Memory B cell (primary cell): ENCODE data around the gene BCAS1.

Experiments
- ATAC-seq: fragments of 150-1000 bp; cut with Tn5 transposase; 2 replicates; pipeline ENCODE4 v1.10.0; 2021; ENCODE audit warnings: low read depth, mild to moderate bottlenecking, moderate library complexity
- DNase-seq, 2 donors: peaks; one replicate each; pipeline ENCODE4 v3.0.0; 2022; ENCODE audit warnings: low spot score in 2 of 2
- H3K27ac Mint-ChIP-seq: one replicate; pipeline ENCODE4 v1.8.0; 2022; ENCODE audit warnings: mild to moderate bottlenecking, moderate library complexity, mixed read lengths
- H3K27me3 Mint-ChIP-seq: one replicate; pipeline ENCODE4 v1.8.0; 2022; ENCODE audit warnings: mixed read lengths
- H3K36me3 Mint-ChIP-seq: one replicate; pipeline ENCODE4 v1.8.0; 2022; ENCODE audit warnings: mild to moderate bottlenecking, mixed read lengths
- H3K4me1 Mint-ChIP-seq: one replicate; pipeline ENCODE4 v1.8.0; 2022; ENCODE audit warnings: mixed read lengths
- H3K4me3 Mint-ChIP-seq: one replicate; pipeline ENCODE4 v1.8.0; 2022; ENCODE audit warnings: mild to moderate bottlenecking, moderate library complexity, mixed read lengths
- H3K9me3 Mint-ChIP-seq: one replicate; pipeline ENCODE4 v1.8.0; 2022; ENCODE audit warnings: mixed read lengths

BCAS1 gene

GRCh38 chr20:54094268-54094580 is 23.8 kb upstream of the BCAS1 start:
- no peak overlapping the region for H3K27ac Mint-ChIP-seq
- peaks cover 14% of the 10 kb centered on the region for H3K4me1 Mint-ChIP-seq
- H3K36me3 Mint-ChIP-seq = no peaks in the 10 kb centered on the region
- DNase-seq (no peak), ATAC-seq (no peak)
- H3K27me3 Mint-ChIP-seq = peaks cover 3% of the 10 kb centered on the region
- no peak overlapping the region for H3K4me3 Mint-ChIP-seq
- no peaks in the 10 kb centered on the region for H3K9me3 Mint-ChIP-seq

DNA sequence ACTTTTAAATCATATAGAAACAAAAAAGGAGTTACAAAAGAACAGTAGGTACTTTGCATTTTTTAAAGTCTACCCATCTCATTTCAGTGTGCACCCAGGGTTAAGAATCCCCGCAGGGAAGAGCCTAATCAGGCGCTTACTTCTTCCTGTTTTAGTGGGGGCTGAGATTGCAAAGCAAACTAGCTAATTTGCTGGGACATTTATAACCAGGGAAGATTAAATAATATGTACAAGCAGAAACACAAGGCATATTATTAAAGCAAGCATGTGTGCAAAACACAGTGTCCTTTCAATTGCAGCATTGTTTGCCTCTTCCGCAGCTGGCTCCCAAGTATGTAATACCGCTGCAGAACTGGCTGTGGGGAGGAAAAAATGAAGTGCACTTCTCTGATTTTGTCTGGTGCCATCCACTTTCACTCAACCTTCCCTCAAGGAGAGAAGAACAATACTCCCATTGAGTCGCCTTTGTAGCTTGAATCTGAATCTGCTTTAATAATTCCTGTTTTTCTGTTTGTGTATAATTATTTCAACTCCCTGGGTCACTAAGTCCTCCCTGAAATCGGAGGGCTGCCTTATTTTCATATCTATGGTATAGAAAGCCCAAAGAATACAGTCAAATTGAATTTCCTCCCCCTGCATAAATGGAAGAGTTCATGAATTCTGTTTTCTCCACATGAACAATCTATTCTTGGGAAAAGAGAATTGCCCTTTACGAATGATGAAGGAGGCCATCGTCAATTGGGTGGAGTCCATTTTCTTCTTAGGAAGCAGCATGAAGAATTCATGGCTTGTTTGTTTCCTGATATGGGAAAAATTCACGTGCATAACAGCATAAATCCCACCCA is 23.3 kb upstream of the BCAS1 start:
- no peak overlapping the region for H3K27ac Mint-ChIP-seq
- ATAC-seq (no peak), DNase-seq (no peak)
- H3K4me3 Mint-ChIP-seq = no peak overlapping the region
- H3K27me3 Mint-ChIP-seq = peaks cover 3% of the 10 kb centered on the region
- H3K9me3 Mint-ChIP-seq = no peaks in the 10 kb centered on the region
- H3K36me3 Mint-ChIP-seq = no peaks in the 10 kb centered on the region
- peaks cover 14% of the 10 kb centered on the region for H3K4me1 Mint-ChIP-seq

GRCh38 chr20:54092021-54092420 is 21.6 kb upstream of the BCAS1 start:
- H3K36me3 Mint-ChIP-seq = no peaks in the 10 kb centered on the region
- H3K4me3 Mint-ChIP-seq = no peak overlapping the region
- peak overlapping the region; percentile 42 for H3K27ac Mint-ChIP-seq
- ATAC-seq (no peak), DNase-seq (no peak)
- no peaks in the 10 kb centered on the region for H3K9me3 Mint-ChIP-seq
- H3K4me1 Mint-ChIP-seq = peaks cover 12% of the 10 kb centered on the region
- no peaks in the 10 kb centered on the region for H3K27me3 Mint-ChIP-seq

- Mint-ChIP-seq H3K4me1 (peaks cover 11% of the 10 kb centered on the region), H3K27ac (peak overlapping the region; percentile 71), H3K27me3 (no peaks in the 10 kb centered on the region), H3K4me3 (no peak overlapping the region), H3K36me3 (no peaks in the 10 kb centered on the region), H3K9me3 (no peaks in the 10 kb centered on the region)
- ATAC-seq (no peak), DNase-seq (no peak)
These were observed 20.7 kb upstream of the BCAS1 start for GRCh38 chr20:54091120-54091480.

DNA sequence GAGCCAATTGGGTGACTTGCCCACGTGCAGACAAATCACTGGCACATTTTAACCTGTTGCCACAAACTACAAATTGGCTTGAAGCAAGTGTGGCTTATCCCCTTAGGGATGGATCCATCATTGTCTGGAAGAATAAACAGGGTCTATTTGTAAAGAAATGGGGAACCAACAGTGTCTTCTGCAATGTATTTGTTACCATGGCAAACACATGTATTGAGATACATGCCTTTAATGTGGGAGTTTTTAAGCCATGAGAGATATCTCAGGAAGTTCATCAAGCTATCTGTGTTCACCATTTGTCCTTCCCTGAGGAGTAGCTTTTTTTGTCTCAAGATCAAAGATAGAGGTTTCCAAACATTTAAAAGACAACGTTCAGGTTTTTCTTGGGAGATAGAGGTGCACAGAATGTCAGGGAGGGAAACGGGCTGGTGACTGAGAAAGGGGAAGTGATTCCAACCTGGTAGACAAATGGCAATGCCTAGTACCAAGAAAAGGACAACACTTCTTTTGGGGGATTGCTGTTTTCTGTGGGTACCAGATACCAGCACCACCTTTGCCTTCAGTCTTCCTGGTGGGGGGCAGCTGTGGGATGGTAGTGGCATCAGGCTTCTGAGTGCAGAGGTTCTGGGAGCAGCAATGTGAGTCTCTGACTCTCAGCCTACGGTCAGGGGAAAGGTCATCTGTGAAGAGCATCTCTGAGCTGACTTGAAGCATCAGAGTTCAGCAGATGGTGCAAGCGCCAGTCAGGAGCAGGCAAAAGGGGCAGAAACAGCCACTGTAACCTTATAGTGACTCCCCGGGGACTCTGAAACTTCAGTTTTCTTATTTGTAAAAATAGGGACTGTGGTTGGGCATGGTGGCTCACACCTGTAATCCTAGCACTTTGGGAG is 20.1 kb upstream of the BCAS1 start:
- Mint-ChIP-seq H3K4me1 (peaks cover 11% of the 10 kb centered on the region), H3K36me3 (no peaks in the 10 kb centered on the region), H3K4me3 (no peak overlapping the region), H3K27me3 (no peaks in the 10 kb centered on the region), H3K27ac (peak overlapping the region; percentile 71), H3K9me3 (no peaks in the 10 kb centered on the region)
- peak in 1 of 2 donors; percentile 15 for DNase-seq
- ATAC-seq = peak; percentile 83

- no peak for DNase-seq
- Mint-ChIP-seq H3K9me3 (peaks cover 3% of the 10 kb centered on the region), H3K27me3 (no peaks in the 10 kb centered on the region), H3K27ac (peak overlapping the region; percentile 11), H3K4me1 (peaks cover 19% of the 10 kb centered on the region), H3K36me3 (no peaks in the 10 kb centered on the region), H3K4me3 (no peak overlapping the region)
- no peak for ATAC-seq
These were observed 18.0 kb upstream of the BCAS1 start for GRCh38 chr20:54088430-54088829.

DNA sequence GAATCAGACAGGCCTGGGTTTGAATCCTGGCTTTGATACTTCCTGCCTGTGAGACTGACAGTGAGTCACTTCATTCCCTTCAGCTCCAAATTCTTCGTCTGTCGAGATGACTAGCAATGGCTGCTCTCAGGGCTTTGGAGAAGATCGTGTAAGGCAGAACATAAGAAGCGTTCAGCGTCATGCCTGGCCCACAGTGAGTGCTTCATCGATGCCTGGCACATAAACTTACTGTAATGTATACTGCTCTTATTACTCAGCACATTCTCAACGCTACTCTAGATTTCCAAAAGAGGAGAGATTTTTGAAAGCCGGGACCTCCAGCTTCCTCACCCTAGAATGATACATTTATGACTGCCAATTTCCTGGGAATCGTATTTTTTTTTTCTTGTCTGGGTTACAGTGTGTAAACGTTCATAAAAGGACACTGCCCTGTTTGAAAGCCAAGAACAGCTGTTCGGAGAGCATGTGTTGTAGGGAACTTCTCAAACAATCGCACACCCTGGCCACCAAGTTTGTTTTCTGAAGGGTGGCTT is 16.2 kb upstream of the BCAS1 start:
- Mint-ChIP-seq H3K4me1 (peaks cover 21% of the 10 kb centered on the region), H3K36me3 (no peaks in the 10 kb centered on the region), H3K9me3 (peaks cover 3% of the 10 kb centered on the region), H3K27ac (no peak overlapping the region), H3K4me3 (no peak overlapping the region), H3K27me3 (no peaks in the 10 kb centered on the region)
- no peak for ATAC-seq
- no peak for DNase-seq

GRCh38 chr20:54085910-54086309 is 15.5 kb upstream of the BCAS1 start:
- DNase-seq = no peak
- H3K36me3 Mint-ChIP-seq = no peaks in the 10 kb centered on the region
- no peak overlapping the region for H3K4me3 Mint-ChIP-seq
- H3K9me3 Mint-ChIP-seq = peaks cover 3% of the 10 kb centered on the region
- ATAC-seq = no peak
- no peak overlapping the region for H3K27ac Mint-ChIP-seq
- H3K4me1 Mint-ChIP-seq = peaks cover 18% of the 10 kb centered on the region
- no peaks in the 10 kb centered on the region for H3K27me3 Mint-ChIP-seq

GRCh38 chr20:54085425-54085824 is 15.0 kb upstream of the BCAS1 start:
- no peak for DNase-seq
- Mint-ChIP-seq H3K9me3 (peaks cover 3% of the 10 kb centered on the region), H3K27me3 (no peaks in the 10 kb centered on the region), H3K36me3 (no peaks in the 10 kb centered on the region), H3K4me1 (peaks cover 16% of the 10 kb centered on the region), H3K4me3 (no peak overlapping the region), H3K27ac (no peak overlapping the region)
- ATAC-seq = no peak

- Mint-ChIP-seq H3K4me1 (peaks cover 12% of the 10 kb centered on the region), H3K36me3 (no peaks in the 10 kb centered on the region), H3K9me3 (peaks cover 3% of the 10 kb centered on the region), H3K27ac (no peak overlapping the region), H3K4me3 (no peak overlapping the region), H3K27me3 (no peaks in the 10 kb centered on the region)
- ATAC-seq (no peak), DNase-seq (no peak)
These were observed 14.5 kb upstream of the BCAS1 start for GRCh38 chr20:54084727-54085388.

- Mint-ChIP-seq H3K27ac (no peak overlapping the region), H3K27me3 (no peaks in the 10 kb centered on the region), H3K4me1 (peaks cover 12% of the 10 kb centered on the region), H3K9me3 (peaks cover 3% of the 10 kb centered on the region), H3K4me3 (no peak overlapping the region), H3K36me3 (no peaks in the 10 kb centered on the region)
- ATAC-seq (no peak), DNase-seq (no peak)
These were observed 13.8 kb upstream of the BCAS1 start for GRCh38 chr20:54084193-54084592.

GRCh38 chr20:54083459-54083858 is 13.1 kb upstream of the BCAS1 start:
- Mint-ChIP-seq H3K9me3 (peaks cover 5% of the 10 kb centered on the region), H3K36me3 (no peaks in the 10 kb centered on the region), H3K4me1 (peaks cover 16% of the 10 kb centered on the region), H3K4me3 (no peak overlapping the region), H3K27ac (no peak overlapping the region), H3K27me3 (no peaks in the 10 kb centered on the region)
- ATAC-seq = peak; percentile 29
- no peak for DNase-seq

DNA sequence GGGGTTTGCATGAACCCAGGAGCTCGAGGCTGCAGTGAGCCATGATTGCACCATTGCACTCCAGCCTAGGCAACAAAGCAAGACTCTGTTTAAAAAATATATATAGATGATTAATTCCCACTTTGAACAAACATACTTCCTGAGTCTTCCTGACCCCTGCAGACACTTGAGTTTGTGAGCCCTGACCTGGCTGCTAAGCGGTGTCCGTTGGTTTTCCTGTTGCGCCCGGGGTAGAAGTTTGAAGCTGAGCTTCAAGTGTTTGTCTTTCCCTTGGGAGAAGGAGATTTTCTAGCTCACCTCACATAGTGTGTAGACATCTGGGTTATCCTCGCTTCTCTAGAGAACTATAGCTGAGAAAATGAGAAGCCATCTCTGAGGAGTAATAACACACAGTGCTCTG is 11.7 kb upstream of the BCAS1 start:
- H3K27me3 Mint-ChIP-seq = no peaks in the 10 kb centered on the region
- no peak overlapping the region for H3K27ac Mint-ChIP-seq
- ATAC-seq (no peak), DNase-seq (no peak)
- H3K36me3 Mint-ChIP-seq = no peaks in the 10 kb centered on the region
- H3K4me3 Mint-ChIP-seq = no peak overlapping the region
- H3K9me3 Mint-ChIP-seq = peaks cover 5% of the 10 kb centered on the region
- peaks cover 24% of the 10 kb centered on the region for H3K4me1 Mint-ChIP-seq

DNA sequence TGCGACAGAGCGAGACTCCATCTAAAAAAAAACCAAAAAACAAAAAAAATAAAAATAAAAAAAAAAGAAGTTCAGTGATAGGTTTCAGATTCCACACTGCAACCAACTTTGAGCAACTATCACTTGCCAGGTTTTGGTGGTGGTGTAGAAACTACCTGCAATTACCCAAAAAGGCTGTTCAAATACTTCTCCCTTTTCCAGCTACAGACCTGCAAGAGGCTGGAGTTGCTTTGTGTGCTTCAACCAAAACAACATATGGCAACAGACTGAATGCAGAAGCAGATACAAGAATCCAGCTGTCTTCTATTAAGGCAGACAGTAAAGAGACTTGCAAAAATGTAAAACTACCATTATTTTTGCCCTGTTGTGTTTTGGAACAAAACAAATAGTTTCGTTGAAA is 9.3 kb upstream of the BCAS1 start:
- no peak overlapping the region for H3K27ac Mint-ChIP-seq
- peak; percentile 44 for ATAC-seq

More for the DNA sequence above, 9.3 kb upstream of the BCAS1 start:
- Mint-ChIP-seq H3K27me3 (no peaks in the 10 kb centered on the region), H3K36me3 (no peaks in the 10 kb centered on the region), H3K4me3 (no peak overlapping the region), H3K4me1 (peaks cover 24% of the 10 kb centered on the region), H3K9me3 (peaks cover 5% of the 10 kb centered on the region)
- DNase-seq = no peak
